Stimulated activated CD8-positive, alpha-beta memory T cell treated with anti-CD3 and anti-CD28 coated beads, Interleukin-12 subunit alpha, Interleukin-12 subunit beta, amount 100 ng/mL, for 24 hours (primary cell): ENCODE results near the gene HIVEP3.

Experiments used
- DNase-seq: peaks from one replicate; pipeline ENCODE4 v3.0.0-alpha.2; 2020; ENCODE audit errors: extremely low read depth

Gene HIVEP3

DNA sequence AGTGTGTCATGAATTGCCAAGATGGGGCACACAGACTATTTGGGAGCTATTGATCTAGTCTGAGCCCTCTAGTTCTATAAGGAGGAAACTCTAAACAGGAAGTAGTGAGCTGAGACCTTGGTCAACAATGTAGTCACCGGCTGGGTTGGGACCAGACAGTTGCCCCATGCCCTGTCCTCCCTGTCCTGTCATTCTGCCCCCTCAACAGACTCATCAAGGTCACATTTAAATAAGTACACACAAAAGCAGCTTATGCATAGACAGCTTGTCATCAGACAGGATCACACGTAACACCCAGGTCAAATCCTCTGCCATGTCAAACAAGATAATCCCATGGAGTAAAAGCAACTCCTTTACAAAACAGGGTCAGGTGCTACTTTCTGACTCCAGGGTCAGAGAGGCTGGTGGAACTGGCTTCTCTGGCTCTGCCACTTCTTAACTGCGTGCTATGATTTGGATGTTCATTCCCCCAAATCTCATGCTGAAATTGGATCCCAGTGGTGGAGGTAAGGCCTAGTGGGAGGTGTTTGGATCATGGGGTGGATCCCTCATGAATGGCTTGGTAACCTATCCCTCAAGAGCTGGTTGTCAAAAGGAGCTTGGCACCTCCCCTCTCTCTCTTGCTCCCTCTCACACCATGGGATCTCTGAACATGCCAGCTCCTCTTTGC, 128.9 kb downstream of the HIVEP3 start:
- DNase-seq, result no peak

DNA sequence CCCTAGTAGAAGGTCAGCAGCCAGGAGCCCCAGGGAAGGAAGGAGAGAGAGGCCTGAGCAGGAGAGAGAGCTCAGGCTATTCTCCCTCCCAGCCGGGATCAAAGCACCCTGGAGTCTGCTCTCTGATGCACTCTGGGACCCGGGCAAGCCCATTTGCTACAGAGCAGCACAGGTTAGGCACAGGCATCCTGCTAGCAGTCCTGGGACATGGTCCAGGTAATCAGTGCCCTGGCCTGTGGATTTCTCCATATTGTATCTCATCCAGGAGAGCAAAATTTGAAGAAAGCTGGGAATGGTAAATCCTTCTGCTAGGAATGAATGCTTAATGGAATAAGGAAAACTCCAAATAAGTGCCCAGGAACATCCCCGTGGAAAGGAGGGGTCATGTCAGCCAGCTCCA, 130.3 kb downstream of the HIVEP3 start:
- DNase-seq, result no peak

DNA sequence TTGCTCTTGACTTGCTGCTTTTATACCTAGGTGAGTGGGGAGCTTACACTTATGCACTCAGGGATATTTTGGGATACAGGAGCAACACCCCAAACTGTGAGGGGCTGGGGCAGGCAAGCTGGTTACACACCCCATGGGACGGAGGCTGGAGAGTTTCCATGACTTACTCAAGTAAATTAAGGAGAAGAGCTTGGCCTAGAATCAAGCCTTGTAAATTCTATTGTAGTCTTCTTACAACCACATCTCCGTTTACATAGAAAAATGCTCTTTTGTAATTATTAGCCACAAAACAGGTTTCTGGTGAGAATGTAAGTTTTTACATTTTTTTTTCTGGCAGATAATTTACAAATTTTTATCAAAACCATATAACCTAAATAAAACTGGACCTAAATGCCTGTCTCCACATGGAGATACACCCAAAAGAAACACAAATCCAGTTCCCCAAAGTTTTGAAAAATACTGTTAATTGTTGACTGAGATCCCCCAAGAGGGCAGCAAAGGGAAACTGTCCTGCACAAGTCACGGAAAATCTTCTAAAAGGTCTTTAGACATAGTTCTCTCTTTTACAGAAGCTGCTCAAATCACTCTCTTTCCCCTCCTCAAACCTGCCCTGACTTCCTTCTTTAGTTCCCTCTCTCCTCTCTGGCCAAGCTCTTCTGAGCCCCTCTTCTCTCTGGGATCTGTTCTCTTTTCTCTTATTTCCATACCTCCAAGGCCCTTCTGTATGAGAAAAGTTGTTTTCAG, 134.0 kb downstream of the HIVEP3 start:
- DNase-seq, result no peak

DNA sequence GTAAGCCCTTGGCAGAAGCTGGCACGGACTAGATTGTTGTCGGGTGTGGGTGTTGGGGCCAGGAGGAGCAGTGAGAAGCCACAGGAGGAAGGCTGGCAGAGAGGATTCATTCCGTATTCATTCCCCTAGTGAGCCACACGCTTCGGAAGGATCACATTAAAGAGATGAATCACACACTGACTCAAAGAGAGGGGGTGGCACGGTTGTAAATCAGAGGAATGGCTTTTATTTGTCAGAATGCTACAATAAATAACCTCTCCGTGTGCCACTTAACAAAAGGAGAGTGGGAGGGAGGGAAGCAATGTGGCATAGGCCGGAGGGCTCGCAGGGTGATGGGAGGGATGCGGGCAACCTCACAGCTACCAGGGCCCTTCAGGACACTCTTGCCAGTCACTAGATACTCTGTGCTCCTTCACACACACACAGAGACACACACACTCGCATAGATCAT, 135.5 kb downstream of the HIVEP3 start:
- DNase-seq, result no peak

DNA sequence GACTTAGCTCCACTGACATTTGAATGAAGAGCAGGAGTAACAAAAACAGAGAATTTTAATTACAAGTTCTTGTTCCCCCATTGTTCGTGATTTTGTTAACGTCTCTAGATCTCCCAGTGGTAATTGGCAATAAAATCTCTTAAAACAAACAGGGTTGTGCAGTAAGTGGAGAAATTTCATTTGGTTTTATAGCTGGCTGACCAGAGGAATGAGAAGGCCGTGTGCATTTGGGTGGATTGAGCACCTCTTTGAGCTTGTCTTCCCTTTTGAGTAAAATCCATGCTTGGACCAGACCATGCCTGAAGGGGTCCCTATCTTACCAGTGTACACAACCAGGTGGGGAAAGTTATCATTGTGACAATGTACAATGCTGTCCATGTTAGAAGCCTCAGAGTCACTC, 137.8 kb downstream of the HIVEP3 start:
- DNase-seq, result no peak

DNA sequence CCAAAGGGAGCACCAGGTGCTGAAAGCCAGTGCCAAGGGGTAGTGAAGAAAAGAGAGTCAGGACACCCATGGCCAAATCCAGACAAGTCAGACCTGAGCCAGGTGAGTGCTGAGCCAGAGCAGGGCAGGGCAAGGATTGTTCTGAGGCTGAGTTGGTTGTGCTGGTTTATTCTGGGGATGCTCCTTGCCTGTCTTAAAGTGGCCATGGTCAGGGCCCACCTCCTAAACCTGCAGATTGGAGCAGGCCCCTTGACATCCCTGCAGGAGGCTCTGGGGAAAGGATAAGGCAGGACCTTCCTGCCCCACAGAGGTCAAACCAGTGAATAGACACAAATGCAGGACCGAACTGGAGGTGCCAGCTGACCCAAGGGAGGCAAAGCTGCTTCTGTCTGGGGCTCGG, 138.4 kb downstream of the HIVEP3 start:
- DNase-seq, result no peak

DNA sequence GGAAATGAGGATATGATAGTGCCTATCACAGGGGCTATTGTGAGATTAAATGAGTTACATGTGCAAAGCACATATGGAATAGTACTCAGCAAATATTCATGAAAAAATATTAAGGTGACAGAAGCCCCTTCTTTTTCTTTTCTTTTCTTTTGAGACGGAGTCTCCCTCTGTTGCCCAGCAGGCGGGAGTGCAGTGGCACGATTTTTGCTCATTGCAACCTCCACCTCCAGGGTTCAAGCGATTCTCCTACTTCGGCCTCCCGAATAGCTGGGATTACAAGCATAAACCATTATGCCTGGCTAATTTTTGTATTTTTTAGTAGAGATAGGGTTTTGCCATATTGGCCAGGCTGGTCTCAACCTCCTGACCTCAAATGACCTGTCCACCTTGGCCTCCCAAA, 139.4 kb downstream of the HIVEP3 start:
- no peak for DNase-seq

DNA sequence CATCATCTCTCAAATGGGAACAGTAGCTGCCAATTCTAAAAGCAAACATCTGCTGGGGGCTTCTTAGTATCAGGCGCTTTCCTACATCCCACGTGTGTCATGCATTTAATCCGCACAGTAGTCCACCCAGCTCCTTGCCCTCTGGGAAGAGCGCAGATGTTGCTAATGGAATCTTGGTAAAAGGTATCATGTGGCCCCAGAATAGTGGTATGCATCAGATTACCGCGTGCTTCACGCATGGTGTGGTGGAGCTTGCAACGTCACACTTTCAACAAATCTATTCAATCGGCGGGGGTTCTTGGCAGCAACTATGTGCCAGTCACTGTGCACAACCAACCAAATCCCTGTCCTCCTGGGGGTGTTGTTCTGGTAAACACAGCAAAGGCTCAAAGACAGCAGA, 141.0 kb downstream of the HIVEP3 start:
- no peak for DNase-seq

DNA sequence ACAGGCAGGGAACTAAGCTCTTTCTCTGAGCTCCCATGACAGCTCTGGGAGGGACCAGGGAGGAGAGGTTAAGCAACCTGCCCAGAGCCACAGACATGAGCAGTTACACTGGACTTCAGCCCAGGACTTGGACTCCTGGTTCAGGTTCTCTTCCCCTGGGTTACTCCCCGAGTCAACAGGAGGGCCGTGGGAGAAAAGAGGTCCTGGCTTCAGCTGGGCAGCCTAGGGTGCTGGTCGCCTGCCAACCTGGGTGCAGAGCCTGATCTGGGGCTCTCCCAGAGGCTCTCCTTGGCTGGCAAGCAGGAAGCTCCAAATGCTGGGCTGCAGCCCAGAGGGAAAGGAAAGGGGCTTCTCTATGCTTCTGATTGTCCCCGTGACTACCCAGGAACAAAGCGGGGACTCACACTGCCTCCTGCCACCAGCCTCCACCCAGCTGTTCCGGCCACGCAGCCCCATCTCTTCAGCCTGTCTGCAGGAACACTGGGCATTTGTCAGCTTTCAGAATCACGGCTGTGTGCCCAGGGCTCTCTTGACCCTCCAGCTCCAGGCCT, 141.8 kb downstream of the HIVEP3 start:
- no peak for DNase-seq

DNA sequence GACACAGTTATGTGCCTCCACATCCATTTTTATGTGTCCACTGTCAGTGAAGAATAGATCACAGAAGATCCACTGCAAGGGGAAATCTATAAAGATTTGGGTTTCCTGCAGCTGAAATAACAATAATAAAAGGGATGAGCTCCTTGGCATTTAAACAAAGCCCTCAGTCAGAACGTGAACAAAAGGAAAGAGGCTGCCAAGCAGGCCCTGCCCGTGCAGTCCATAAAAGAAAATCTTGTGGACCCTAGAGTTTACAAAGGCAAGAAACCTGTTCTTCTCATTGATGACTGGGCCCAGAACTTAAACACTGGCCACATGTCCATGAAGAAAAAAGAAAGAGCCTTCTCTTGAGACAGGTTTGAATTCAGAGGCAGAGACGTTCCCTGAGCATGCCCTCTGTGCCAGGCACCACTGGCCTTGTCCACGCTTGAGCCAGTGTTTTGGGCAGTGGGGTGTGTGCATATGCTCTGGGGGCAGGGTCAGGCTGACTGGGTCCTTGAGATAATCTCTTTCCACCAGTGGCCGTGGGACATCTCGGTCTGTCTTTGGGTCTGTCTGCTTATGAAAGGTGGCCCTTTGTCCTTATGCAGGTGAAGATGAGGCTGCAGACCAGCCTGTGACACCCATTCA, 142.7 kb downstream of the HIVEP3 start:
- DNase-seq, result no peak

DNA sequence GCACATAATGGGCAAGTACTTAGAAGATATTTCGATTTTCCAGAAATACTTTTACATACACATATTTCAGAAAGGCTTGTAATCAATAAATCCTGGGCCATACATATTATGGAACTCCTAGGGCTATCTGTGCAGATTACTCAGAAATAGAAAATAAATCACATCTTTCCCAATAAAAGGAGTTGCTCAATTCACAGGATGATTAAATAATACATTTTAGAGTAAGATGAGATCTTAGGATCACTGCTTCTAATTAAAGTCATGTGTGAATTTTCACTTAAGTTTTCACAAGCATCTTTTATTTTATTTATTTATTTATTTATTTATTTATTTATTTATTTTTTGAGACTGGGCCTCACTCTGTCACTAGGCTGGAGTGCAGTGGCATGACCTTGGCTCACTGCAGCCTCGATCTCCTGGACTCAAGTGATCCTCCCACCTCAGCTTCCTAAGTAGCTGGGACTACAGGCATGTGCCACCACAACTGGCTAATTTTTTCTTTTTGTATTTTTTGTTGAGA, 144.2 kb downstream of the HIVEP3 start:
- no peak for DNase-seq

DNA sequence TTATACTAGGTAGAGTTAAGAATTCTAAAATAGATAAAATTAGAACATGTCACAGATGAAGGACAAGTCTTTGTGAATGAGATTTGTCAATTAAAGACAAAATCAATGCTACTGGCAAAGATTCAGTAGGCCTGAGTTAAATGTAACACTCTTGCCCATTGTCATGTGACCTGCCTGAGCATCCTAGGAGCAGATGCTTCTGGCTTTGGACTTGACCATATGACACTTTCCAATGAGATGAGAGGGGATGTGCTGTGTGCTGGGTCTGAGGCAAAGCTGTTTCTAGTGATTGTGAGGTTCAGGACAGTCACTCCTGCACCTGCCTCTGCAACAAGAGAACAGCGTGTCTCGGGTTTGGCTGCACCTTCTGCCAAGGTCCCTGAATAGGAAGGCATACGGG, 144.9 kb downstream of the HIVEP3 start:
- DNase-seq, result no peak

DNA sequence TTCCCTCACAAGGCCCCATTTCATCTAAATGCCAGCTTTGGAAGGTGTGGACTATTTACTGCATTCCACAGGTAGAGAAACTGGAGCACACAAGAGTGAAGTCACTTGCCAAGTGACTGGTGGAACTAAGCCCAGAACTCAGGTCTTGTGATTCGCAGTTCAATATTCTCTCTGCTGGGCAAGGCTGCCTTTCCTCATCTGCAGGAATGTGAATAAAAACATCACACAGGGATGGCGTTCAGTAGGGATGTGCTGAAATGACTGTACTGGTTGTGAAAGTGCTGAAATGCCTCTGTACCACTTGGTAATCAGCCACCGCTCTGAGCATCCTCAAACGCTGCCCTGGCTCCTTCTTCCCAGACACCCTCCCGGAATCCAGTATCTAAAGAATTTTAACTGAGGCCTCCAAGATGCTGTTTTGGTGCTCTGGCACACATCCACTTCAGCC, 145.6 kb downstream of the HIVEP3 start:
- DNase-seq, result no peak

DNA sequence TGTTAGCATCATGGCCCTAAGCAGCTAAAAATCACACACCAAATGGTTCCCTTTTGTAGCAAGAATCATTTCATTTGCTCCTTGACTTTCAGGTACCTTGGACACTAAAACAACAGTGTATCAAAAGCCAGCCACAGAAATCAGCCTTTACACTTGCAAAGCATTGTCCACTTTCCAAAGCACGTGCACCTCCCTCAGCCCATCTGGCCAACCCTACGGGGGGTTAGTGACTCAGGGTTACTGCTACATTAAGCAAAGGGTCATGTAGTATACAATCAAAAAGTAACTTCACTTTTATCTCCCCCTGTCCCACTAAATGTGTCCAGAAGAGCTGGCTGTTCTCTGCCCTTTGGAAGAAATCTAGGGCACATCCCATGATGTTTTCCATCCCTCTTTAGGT, 149.7 kb downstream of the HIVEP3 start:
- no peak for DNase-seq

DNA sequence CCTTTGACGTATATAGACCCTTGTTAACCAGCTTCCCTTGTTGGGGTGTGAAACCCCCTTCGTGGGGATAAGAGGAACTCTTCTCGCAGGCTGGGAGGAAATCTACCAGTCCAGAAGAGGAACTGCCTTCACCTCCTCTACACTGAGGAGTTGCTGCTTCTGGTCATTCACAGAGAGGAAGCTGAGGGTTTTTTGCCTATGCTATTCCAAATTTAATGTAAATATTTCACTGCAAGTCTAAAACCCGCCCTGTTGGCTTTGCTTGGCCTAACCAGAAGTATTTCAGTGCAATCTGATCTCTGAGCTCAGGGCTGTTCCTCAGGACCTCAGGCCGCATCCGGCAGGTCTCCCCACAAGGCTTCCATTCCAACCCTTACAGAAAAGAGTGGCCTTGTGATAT, 150.1 kb downstream of the HIVEP3 start:
- DNase-seq, result no peak

DNA sequence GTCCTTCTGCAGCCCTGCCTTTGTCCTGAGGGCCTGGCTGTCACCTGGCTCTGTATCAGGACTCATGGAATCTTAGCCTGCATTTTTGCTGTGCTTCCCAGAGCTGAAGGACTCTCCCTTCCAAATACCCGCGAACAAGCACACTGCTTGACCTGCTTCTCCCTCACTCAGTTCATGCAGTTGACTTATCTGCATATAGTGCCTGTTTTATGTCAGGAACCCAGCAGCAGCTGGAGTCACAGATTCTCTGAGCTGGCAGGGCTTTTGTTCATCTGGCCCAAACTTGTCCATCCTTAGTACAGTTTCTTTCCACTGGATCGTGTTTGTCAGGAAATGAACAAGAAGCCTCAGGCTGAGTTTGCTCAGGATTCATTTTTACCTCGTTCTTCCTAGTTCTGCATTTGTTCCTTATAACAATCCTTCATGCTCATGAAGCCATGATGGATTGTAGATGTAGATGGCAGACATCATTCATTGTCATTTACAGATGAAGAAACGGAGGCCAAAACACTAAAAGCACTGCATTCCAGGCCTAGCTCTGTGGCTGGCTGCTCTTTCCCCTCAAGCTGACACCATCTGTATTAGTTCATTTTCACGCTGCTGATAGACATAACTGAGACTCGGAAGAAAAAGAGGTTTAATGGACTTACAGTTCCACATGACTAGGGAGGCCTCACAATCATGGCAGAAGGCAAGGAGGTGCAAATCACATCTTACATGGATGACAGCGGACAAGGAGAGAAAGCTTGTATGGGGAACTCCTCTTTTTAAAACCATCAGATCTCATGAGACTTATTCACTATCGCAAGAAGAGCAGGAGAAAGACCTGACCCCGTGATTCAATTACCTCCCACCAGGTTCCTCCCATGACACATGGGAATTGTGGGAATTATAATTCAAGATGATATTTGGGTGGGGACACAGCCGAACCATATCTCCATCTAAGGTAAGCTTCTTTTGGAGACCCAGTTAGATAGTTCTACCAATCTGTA, 150.9 kb downstream of the HIVEP3 start:
- no peak for DNase-seq

DNA sequence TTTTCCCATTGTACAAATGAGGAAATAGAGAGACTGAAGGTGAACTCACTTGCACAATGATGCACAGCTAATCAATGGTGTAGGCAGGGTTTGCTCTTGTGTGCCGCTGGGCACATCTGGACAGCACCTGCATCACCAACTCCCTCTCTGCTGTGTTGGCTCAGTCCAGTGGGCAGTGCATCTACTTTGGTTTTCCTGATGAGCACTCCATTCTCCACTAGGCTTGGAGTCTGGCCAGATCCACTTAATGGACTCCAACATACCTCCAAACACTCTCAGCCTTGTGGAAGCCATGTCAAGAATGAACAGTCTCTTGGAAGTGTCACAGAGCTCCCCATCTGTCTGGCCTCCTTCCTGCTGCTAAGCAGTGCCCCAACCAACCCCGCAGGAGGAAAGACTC, 152.2 kb downstream of the HIVEP3 start:
- no peak for DNase-seq

DNA sequence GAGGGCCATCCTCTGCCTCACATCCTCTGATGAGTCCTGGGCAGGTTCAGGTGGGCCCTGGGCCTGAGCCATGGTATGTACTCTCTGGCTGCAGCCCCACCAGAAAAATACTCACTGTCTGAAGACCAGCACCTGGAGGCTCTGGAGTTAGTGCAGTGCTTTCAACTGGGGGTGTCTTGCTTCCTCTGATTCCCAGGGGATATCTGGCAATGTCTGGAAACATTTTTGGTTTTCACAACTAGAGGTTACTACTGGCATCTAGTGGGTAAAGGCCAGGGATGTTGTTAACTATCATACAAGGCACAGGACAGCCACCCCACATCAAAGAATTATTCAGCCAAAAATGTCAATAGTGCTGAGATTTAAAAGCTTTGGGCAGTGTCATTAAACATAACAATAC, 152.7 kb downstream of the HIVEP3 start:
- no peak for DNase-seq

DNA sequence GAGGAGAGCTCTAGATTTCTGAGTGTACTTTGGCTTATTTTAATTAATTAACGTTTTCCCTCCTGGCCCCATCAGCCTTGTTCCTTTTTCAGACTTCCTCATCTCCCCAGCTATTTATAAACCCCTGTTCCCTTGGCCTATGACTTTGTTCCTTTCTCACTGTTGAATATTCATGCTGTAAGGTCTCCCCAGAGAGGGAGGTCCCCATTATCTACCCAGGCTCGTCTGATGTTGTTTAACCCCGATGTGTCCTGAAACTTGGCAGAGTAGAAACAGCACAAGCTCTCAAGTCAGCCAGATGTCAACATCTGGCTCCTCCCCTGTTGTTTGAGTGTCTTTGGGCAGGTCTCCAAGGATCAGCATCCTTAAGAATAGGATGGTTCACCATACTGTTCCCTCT, 153.6 kb downstream of the HIVEP3 start:
- DNase-seq, result no peak

DNA sequence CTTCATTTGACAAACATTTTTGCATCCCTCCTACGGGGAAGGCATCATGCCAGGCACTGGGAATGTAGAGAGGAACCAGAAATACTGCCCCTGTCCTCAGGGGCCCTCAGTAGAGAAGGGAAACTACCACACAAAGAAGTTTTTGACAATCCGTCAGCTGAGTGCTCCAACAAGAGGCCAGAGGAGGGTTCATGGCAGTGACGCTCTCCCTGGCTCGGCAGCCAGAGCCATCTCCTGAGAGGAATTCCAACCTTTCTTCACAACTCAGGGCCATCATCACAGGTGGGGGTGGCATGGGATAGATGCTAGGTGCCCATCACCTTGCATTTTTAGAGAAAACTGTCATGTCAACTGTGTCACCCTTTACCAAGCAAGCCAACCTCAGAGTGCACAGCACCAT, 154.1 kb downstream of the HIVEP3 start:
- no peak for DNase-seq

DNA sequence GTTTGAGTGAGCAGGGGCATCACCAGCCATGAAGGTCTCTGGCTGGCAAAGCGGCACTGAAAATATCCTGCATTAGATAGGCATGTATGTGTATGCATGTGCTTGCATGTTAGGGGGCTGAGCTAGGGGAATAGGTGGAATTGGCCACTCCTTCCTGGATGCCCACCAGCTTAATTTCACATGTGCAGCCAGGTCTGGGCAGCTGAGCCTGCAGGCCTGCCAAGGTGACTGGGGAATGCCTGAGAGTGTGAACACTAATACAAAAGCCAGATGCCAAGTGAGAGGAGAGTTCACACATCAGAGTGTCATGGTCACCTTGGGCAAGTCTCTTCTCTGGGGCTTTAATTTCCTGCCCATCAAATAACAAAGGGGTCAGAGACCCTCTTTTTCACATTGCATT, 155.9 kb downstream of the HIVEP3 start:
- no peak for DNase-seq
